AML-193 (cell line): ENCODE measurements around the gene CACNB2.
"Not testable (repeated sequence)": the region's sequence is repeated elsewhere in the genome, so short reads cannot be mapped to it uniquely, and the experiment has no call there.

Experiments
- DNase-seq, 2 experiments: peaks; one replicate each; lab custom pipeline; 2025; lab: John Stamatoyannopoulos, UW

The CACNB2 gene

DNA sequence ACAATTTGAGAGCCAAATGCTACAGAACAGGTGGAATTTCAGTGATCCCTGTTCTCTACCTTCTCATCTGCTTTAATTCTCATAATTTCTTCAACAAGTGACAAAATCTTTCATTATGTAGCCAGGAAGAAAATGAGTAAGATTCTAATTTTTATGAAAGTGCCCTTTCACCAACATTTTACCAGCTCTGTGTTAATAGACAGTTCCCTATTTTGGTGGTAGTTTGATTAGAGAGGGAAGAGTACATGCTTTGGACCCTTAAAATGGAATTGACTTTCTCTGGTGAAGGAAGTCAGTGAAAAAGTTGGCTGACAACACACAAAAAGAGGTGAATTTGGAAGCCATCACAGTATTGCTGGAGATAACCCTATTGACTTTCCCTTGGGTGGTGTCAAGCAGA, 61.7 kb downstream of the CACNB2 start:
- DNase-seq: no peak

DNA sequence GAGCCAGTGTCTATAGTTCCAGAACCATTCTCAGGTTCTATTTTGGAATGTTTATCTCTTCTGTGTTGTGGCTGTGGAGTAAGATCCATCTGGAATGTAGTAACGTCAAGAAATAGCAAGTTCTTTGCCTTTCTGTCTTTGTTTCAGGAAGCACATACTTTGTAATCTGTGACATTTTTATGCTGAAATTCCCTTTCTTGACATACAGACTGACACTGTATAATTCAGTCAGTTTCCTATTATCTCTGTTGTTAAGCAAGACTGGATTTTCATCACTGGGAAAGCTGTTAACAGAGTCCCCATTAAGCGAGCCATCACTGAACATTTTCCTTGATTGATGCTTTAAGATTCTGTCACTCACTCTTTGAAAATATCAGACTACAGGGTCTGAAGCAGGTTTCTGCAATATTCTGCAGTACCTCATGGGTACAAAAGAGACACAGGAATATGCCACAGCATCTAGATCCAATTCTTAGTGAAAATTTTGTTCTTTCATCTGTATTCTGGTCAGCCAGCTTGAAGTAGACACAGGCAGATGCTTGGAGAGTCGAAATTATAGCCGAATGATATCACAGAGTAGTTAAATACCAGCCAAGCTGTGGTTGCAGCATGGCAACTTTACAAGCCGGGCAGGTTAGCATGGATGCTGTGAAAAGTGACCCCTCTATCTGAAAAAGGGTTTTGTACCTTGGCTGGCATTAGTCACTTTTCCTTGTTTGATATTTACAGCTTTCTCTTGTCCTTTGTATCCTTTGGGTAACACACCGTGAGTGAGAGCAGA, 62.6 kb downstream of the CACNB2 start:
- no peak for DNase-seq

DNA sequence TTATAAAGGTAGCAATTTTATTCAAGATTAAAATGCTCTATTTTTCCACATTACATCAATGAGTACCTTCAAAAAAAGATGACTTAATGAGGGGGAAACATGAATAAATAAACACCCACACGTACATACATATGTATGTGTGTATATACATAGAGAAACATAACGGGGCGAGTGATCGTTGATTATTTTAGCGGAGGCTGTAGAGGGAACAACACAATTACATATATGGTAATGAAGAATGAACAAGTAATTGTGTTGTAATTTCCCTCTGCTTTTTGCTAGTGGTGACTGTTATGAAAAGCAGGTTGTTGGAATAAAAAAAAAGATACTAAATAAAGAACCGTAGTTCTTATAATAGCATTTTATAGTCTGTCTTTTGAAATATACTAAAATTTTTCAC, 63.2 kb downstream of the CACNB2 start:
- no peak for DNase-seq

DNA sequence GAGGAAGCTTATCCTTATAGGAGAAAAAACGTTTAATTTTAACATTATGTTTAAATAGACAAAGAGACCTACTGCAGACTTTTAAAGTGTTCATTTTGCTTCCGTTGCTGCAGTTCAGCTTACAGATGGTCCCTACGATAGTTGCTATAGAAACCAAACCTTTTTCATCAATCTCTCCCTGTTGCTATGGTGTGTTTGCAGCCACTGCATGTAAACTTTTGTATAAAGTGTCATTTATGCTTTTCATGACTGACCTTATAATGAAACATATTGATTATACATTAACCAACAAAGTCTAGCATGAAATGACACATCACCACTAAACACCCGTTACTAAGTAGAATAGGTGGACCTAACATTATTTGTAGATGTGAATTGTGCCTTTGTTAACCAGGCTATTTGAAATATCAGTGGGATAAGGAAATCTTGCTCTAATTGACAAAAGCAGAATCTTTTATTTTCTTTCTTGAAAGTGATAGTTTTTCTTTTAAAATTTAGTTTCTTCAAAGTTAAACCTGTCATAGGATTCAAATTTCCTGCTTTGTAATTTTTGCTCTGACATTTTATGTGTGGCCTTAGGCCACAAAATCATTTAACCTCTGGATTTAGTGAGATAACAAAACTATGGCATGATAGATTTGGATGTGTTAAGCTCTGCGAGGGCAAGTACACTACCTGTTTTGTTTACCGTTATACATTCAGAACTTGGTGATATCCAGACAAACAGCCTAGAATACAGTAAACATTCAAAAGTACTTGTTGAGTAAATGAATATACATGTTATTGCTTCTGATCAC, 64.0 kb downstream of the CACNB2 start:
- DNase-seq: no peak

DNA sequence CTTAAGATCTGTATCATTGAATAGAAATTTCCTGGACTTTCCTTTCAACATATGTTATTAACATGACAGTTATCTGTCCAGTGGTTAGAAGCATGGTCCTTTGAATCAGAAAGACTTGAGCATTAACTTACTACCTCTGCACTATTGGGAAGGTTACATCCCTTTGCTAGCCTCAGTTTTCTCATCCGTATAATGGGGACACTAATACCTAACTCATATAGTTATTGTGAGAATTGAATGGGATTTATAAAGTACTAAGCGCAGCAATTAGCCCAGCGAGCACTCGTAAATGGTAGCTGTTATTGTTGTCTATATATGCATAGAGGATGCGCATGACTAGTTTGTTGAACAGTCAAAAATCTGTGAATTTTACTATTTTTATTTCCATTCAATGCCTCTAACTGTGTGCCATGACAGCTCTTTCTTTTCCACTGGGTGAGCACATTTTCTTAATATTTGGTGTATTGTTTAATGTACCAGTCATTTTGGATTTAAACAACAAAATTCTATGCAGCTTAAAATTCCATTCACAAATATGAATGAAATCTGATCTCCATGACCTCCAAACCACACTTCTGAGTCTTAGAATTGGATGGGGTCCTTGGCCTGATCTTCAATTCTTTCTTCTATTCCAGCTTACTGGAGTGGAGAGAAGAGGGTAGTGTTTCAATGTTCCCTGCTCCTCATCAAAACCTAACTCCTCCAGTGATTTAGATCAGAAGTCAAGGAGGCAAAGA, 65.0 kb downstream of the CACNB2 start:
- no peak for DNase-seq

DNA sequence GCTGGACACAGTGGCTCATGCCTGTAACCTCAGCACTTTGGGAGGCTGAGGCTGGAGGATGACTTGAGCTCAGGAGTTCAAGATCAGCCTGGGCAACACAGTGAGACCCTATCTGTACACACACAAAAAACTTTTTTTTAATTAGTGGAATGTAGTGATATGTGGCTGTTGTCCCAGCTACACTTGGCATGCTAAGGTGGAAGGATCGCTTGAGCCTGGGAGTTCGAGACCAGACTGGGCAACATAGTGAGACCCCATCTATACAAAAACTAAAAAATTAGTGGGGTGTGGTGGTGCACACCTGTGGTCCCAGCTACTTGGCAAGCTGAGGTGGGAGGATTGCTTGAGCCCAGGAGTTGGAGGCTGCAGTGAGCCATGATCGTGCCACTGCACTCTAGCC, 68.0 kb downstream of the CACNB2 start:
- DNase-seq: not testable (repeated sequence)

DNA sequence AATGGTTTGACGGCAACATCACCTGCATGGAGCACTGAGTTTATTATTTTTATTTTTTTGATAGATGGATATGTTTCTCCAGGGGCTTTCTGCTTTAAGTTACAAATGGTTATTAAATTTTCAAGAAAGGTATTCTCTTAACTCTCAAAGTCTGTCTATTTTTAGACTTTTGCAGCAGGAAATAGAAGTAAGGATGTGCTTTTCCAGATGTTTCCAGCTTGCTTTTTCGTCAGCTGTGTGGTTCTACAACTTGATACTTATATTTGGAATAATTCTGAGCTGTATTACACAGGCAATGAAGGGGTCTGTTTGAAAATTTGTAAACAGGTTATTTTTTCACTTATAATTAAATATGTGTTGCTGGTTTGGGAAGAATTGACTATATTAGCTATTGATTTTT, 69.0 kb downstream of the CACNB2 start:
- no peak for DNase-seq

DNA sequence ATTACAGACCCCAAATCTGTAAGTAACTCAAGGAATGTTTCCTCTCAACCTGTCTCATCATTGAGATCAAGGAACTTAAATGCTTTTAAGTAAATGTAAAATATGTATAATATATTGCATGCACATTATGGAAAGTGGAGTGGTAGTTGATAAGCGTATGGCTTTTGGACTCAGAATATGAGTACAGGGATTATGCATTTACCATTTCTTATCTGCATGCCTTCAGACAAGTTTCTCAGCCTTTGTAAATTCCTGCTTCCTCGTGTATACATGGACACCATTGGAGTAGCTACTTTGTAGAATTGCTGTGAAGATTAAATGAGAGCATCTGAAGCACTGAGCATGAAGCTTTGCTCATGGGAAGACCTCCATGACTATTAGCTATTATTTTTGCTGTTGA, 70.5 kb downstream of the CACNB2 start:
- no peak for DNase-seq

DNA sequence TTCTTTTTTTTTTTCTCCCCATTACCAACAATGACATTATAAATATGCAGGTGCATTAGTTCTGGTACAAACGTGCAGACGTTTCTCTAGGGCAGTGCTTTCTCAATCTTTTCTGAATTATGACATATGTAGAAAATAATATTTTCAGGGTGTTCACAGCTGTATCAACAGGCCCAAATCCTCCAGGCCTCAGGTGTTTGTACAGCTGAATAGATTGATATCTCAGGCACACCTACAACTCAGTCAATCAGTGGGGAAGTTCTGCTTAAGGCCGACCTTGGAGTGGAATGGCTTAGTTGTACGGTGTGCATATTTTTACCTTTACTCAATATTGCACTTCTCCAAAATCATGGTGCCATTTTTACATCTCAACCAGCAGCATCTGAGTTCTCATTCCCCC, 71.6 kb downstream of the CACNB2 start:
- DNase-seq: no peak

DNA sequence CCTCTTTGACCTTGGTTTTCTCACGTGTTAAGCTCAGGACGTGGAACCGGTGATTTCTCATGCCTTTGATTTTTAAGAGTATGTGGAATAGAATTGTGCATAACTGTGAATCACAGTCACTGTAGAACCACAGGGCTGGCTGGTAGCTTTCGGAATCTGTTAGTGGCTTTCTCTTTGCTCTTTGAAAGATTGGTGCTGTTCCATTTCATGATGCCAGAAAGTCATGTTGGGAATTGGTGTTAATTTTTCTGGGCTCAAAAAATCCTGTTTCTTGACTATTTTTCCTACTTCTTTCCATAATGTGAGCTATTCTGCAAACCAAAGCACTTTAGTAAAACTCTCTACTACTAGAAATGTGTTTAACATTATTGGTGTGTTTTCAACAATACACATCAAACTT, 73.0 kb downstream of the CACNB2 start:
- no peak for DNase-seq

DNA sequence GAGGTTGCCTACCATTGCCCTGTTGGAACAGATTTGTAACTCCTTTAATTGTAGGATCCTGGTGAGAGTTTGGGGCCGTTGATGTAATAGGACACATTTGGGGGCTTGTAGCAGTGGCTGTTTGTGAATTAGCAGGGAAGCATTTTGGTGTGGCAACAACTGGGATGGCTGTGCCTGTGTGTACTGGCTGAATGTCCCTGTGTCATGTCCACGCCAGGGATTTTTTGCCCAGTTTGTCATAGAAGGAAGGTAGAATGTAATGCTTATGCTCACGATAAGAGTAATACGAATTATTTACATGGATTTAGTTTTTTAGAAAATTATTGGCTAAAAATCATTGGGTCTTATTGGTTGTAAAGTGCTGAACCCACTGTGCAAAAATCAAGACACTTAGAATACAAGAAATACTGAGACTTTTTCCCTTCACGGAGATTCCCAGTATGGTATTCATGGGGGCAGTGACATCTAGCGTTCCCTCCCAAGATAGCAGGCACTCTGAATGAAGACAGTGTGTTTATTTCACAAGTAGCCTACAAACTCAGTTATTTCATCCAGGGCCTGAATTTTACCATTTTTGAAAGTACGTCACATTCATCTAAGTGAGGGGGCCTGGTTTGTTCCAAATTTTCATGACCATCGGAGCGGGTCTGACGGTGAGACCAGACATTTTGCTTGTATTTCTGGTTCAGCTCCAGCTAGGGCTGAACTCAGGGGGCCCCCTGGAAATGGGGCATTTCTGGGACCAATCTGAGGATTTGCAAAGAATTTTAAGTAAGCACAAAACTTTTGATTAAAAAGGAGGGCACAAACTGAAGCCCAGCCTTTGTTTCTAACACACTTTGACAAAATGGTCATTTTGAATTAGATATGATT, 74.7 kb downstream of the CACNB2 start:
- peak; percentile 11 to 26 for DNase-seq

DNA sequence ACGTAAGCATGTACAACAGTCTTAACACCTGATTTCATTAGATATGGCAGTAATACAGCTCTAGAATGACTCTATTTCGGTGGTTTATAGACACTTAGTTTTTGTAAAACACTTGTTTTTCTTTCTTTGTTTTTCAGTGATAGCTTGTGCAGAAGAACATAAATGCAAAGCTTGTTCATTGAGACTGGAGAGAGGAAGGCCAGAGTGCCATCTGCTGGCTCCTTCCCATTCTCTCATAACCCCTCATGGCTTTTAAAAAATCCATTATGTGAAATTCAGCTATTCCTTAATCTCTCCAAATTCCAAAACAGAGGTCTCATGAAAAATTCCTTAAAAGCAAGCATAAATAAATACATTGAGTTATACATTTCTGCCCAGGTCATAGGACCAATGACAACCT, 76.3 kb downstream of the CACNB2 start:
- DNase-seq: peak; percentile 13 to 27

DNA sequence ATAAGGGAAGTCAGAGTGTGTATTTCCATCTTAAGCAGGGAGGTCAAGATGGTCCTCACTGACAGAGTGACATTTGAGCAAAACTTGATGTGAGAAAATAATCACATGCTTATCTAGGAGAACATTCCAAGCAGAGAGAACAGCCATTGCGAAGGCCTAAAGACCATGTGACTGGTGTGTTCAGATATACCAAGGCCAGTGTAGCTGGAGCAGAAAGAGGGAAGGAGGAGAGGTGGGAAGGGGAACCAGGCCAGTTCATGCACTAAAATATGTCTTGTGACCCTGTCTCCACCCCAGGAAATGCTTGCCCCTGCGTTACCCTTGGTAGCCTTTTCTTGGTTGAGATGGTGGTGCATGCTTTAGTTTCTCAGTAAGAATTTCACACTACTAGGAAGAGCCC, 77.4 kb downstream of the CACNB2 start:
- DNase-seq: no peak

DNA sequence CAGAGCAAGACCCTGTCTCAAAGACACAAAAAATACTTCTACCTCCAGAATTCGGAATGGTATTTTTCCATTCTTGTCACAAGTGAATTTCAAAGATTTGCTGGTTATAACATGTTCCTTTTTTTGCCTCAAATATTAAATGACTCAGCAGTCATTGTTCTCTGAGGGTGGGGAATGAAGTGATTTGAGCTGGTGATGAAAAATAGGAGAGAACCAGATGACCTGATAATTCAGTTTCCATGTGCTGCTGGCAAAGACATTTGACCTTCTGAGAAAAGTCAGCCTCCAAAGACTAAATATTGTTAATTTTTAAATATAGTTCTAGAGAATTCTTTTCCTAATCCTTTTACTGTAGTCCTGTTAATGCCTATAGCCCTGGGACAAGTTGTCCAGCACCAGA, 78.9 kb downstream of the CACNB2 start:
- DNase-seq: no peak

DNA sequence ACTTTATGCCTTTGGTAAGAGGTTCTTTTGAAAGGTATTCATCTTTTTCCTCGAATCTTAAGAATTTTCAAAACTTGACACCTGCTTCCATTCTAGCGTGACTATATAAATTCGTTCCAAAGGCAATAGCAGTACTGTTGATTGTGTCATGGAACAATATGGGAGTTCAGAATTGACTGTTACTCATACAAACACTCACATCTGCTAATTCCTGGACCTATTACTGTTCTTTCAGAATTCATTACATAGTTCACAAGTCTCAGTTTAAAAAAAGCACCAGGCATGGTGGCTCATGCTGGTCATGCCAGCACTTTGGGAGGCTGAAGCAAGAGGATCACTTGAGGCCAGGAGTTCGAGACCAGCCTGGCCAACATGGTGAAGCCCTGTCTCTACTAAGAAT, 80.9 kb downstream of the CACNB2 start:
- DNase-seq: no peak

DNA sequence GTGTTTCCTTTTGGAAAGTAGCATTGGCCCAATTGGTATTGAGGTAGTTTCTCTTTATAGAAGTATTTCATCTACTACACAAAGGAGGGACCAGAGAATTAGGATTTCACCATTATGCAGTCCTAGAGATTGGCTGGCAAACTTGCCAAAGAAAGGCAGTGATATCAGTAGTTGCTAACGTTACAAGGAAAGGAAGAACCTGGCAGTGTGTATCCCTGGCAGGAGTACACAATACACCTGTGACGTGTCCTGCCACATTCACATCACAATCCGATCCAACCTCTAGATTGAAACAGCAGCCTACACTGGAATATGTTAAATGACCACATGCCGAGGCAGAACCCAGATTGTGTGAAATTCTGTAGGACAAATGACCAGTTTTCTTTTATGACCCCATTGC, 81.7 kb downstream of the CACNB2 start:
- DNase-seq: no peak

DNA sequence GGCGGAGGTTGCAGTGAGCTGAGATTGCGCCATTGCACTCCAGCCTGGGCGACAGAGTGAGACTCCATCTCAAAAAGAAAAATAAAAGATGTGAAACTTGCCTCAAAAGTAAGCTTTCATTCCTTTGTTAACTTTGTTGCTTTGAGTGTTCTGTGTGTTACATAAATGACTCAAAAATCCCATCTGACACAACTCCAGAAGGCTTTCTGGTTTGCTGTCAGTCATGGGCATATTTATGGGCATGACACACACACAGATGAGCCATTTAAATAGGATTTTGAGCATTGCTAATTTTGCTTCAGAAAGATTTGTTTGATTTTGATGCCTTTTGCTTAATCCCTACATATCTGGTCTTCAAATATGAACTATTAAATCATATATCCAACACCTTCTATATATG, 82.6 kb downstream of the CACNB2 start:
- DNase-seq: no peak

DNA sequence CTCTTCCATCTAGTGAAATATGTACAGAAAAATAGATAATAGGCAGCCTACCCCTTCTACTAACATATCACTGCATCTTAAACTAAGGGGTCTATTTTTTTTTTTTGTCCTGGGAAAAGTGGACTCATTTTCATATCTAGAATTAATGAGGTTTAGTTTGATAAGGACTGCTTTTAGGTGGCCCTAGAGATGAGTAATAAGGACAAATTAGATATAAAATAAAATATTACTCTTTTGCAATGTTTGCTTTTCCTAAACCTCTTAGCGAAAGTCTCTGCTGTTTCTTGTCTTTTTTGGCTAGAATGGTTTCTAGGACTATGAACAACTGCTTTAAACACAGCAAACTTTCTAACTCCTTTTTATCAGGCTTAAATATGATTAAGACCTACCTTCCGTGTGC, 83.7 kb downstream of the CACNB2 start:
- no peak for DNase-seq

DNA sequence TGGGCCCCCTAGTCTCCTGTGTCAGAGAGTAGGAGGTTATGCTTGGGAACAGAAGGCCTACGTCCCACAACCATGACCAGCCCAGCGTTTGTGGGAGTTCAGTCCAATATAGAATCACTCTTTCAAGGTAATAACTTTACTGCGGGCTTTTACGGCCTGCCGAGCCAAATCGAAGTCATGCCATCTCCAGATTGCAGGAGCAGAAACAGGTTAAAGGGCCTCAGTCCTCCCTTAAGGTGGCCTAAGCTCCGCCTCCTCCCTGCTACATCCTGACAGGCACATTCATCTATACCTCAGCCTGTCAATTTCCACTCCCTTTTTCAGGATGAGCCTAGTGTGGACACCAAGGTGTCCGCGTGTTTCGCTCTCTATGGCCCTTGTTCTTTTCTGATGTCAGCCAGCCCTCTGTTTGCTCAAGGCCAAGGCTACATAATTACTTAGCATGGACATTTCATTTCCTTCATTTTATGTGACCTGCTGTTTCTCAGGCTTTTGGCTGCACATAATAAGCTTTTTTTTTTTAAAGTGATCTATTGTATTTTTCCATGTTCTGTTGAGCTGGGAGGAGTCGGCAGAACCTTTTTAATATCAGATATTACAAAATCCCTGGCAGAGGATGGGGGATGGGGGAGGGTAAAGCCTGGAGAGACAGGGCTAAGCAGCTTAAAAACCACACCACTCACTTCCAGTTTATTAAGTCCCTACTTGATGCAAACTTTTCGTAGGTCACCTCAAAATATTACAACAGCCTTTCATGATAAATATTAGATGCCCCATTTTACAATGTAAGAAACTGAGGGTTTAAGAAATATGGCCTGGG, 84.6 kb downstream of the CACNB2 start:
- DNase-seq: no peak

DNA sequence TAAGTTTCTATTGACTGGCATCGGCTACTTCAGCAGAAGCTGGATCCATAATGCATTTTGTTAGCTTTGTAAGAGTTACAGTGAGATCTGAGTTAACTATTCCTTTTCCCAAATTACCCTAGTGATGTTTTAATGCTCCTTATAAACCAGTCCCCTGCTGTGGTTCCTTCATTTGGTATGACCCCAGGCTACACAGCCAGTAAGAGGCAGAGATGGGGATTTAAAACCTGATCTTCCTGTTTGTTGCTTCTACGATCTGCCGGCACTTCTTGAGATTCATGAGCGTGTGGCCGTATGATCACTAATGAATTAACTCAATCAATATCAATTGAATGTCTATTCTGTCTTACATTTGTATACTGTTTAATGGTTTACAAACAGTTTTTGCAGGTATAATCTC, 86.1 kb downstream of the CACNB2 start:
- DNase-seq: no peak

DNA sequence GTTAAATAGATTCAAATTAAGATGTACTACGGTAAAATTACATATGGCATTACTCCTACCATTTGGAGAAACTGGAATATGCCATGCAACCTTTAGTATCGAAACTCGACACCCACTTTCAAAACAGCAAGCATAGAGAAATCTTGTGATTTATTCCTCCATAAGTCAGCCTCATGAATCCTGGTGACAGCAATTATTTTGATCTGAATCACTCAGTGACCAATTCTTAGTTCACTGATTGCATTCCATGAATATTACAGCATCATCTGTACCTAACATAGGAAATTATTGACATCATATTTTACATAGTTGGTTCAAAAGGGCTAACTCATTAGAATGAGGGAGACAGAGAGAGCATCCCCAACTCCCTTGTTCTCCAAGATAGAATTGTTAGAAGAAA, 89.6 kb downstream of the CACNB2 start:
- DNase-seq: no peak
